ENCODE measurements around the gene DGKD.

The DGKD gene

GRCh38 chr2:233384015-233384414 lies 29.7 kb downstream of the DGKD start:
- intact Hi-C loops (cut with DNase I; ENCODE audit: low total_unique reads) = loop anchor here (10.0 kb wide), 1 partner anchor 61 kb away; no protein-coding TSS in a partner anchor
- Histone ChIP-seq H3K4me1 (peaks cover 3 to 48% (median 31%) of the 10 kb centered on the region in 4 donors), H3K4me3 (no peak overlapping the region), H3K27ac (peak overlapping the region in 1 of 2 donors; percentile 85), H3K9me3 (no peaks in the 10 kb centered on the region), H3K27me3 (no peaks in the 10 kb centered on the region), H3K36me3 (no peaks in the 10 kb centered on the region)
- DNase-seq = no peak
- TF ChIP-seq CTCF (IDR thresholded peaks at IDR 0.05) = no peak

GRCh38 chr2:233384811-233385488 lies 30.7 kb downstream of the DGKD start:
- Histone ChIP-seq H3K4me1 (peaks cover 3 to 55% (median 31%) of the 10 kb centered on the region in 4 donors), H3K36me3 (no peaks in the 10 kb centered on the region), H3K27ac (peak overlapping the region; percentile 21 to 85), H3K27me3 (no peaks in the 10 kb centered on the region), H3K4me3 (no peak overlapping the region), H3K9me3 (no peaks in the 10 kb centered on the region)
- intact Hi-C loops (cut with DNase I; ENCODE audit: low total_unique reads) = loop anchor here (10.0 kb wide), 1 partner anchor 60 kb away; no protein-coding TSS in a partner anchor
- TF ChIP-seq CTCF (IDR thresholded peaks at IDR 0.05) = no peak
- DNase-seq = no peak

GRCh38 chr2:233385489-233386044 lies 31.3 kb downstream of the DGKD start:
- H3K4me3 ChIP-seq = no peak overlapping the region
- intact Hi-C loops (cut with DNase I; ENCODE audit: low total_unique reads) = loop anchor here (10.0 kb wide), 1 partner anchor 59 kb away; no protein-coding TSS in a partner anchor
- H3K9me3 ChIP-seq = no peaks in the 10 kb centered on the region
- no peaks in the 10 kb centered on the region for H3K27me3 ChIP-seq
- no peaks in the 10 kb centered on the region for H3K36me3 ChIP-seq
- peaks cover 3 to 60% (median 32%) of the 10 kb centered on the region in 4 donors for H3K4me1 ChIP-seq
- no peak for DNase-seq
- no peak for TF ChIP-seq CTCF (IDR thresholded peaks at IDR 0.05)
- H3K27ac ChIP-seq = peak overlapping the region; percentile 21 to 85

GRCh38 chr2:233386382-233387041 lies 32.2 kb downstream of the DGKD start:
- no peak overlapping the region for H3K4me3 ChIP-seq
- TF ChIP-seq CTCF (IDR thresholded peaks at IDR 0.05) = no peak
- H3K36me3 ChIP-seq = no peaks in the 10 kb centered on the region
- peaks cover 3 to 64% (median 33%) of the 10 kb centered on the region in 4 donors for H3K4me1 ChIP-seq
- H3K27me3 ChIP-seq = no peaks in the 10 kb centered on the region
- H3K27ac ChIP-seq = peak overlapping the region; percentile 74 to 85
- peak; percentile 26 to 79 for DNase-seq
- no peaks in the 10 kb centered on the region for H3K9me3 ChIP-seq
- intact Hi-C loops (cut with DNase I; ENCODE audit: low total_unique reads) = loop anchor here (10.0 kb wide), 1 partner anchor 58 kb away; no protein-coding TSS in a partner anchor

- TF ChIP-seq CTCF (IDR thresholded peaks at IDR 0.05) = no peak
- Histone ChIP-seq H3K36me3 (peaks cover 0 to 5% (median 0%) of the 10 kb centered on the region in 3 donors), H3K27ac (peak overlapping the region; percentile 74 to 85), H3K9me3 (no peaks in the 10 kb centered on the region), H3K4me1 (peaks cover 3 to 64% (median 33%) of the 10 kb centered on the region in 4 donors), H3K4me3 (peak overlapping the region; percentile 22 to 25), H3K27me3 (no peaks in the 10 kb centered on the region)
- peak; percentile 25 to 80 for DNase-seq
- intact Hi-C loops (cut with DNase I; ENCODE audit: low total_unique reads) = loop anchor here (10.0 kb wide), 1 partner anchor 58 kb away; no protein-coding TSS in a partner anchor
Observed at GRCh38 chr2:233387225-233387624, 32.9 kb downstream of the DGKD start.
